SK-N-SH treated with all-trans-retinoic acid at 6 μM for 48 hours (cell line): ENCODE results near the gene DOK5.

Source experiments
- ATAC-seq: fragments of 200-7000 bp; cut with Tn5 transposase; 3 replicates; pipeline ENCODE4 v1.9.1; 2020; ENCODE audit warnings: mild to moderate bottlenecking, moderate library complexity
- ARNTL ChIP-seq: fragments of 450-650 bp; formaldehyde crosslinking; IDR thresholded peaks from 2 replicates; pipeline ENCODE4 v1.5.0; 2020; ENCODE audit warnings: low read depth, mild to moderate bottlenecking, moderate library complexity, borderline replicate concordance
- BACH2 ChIP-seq: fragments of 250-450 bp; sonication (Bioruptor Pico); IDR thresholded peaks from 2 replicates; pipeline ENCODE4 v1.9.0; 2021; ENCODE audit warnings: mild to moderate bottlenecking, borderline replicate concordance
- CSDC2 ChIP-seq: fragments of 250-450 bp; sonication (Bioruptor Pico); IDR thresholded peaks from 2 replicates; pipeline ENCODE4 v1.5.0; 2020; ENCODE audit warnings: mild to moderate bottlenecking, moderate library complexity
- ESRRG ChIP-seq: fragments of 250-450 bp; sonication (Bioruptor Pico); IDR thresholded peaks from 2 replicates; pipeline ENCODE4 v1.6.1; 2021; ENCODE audit warnings: mild to moderate bottlenecking
- GLIS3 ChIP-seq: fragments of 250-450 bp; sonication (Bioruptor Pico); IDR thresholded peaks from 2 replicates; pipeline ENCODE4 v1.5.0; 2020; ENCODE audit warnings: mild to moderate bottlenecking, moderate library complexity
- ISL1 ChIP-seq: fragments of 250-450 bp; sonication (Bioruptor Pico); IDR thresholded peaks from 2 replicates; pipeline ENCODE4 v2.1.2; 2022; ENCODE audit warnings: mild to moderate bottlenecking, moderate library complexity
- OSR1 ChIP-seq: fragments of 250-450 bp; sonication (Bioruptor Pico); IDR thresholded peaks from 2 replicates; pipeline ENCODE4 v1.8.0; 2022; ENCODE audit warnings: moderate library complexity, mild to moderate bottlenecking, inconsistent platforms
- RARB ChIP-seq: fragments of 250-450 bp; sonication (Bioruptor Pico); IDR thresholded peaks from 2 replicates; pipeline ENCODE4 v1.8.0; 2021; ENCODE audit warnings: mild to moderate bottlenecking, moderate library complexity
- SNAI2 ChIP-seq: fragments of 250-450 bp; sonication (Bioruptor Pico); IDR thresholded peaks from 2 replicates; pipeline ENCODE4 v1.5.0; 2020; ENCODE audit warnings: mild to moderate bottlenecking, moderate library complexity
- TCF4 ChIP-seq: fragments of 250-450 bp; sonication (Bioruptor Pico); IDR thresholded peaks from 2 replicates; pipeline ENCODE4 v1.8.0; 2021; ENCODE audit warnings: mild to moderate bottlenecking, moderate library complexity, borderline replicate concordance
- TOX ChIP-seq: fragments of 250-450 bp; sonication (Bioruptor Pico); IDR thresholded peaks from 2 replicates; pipeline ENCODE4 v1.8.0; 2021; ENCODE audit warnings: mild to moderate bottlenecking, moderate library complexity, borderline replicate concordance
- ZC3H10 ChIP-seq: fragments of 250-450 bp; sonication (Bioruptor Pico); IDR thresholded peaks from 2 replicates; pipeline ENCODE4 v1.5.1; 2021; ENCODE audit warnings: mild to moderate bottlenecking, moderate library complexity
- ZFP30 ChIP-seq: fragments of 450-650 bp; formaldehyde crosslinking; IDR thresholded peaks from 2 replicates; pipeline ENCODE4 v1.5.0; 2022; ENCODE audit warnings: mild to moderate bottlenecking, moderate library complexity
- ZNF565 ChIP-seq: fragments of 450-650 bp; formaldehyde crosslinking; conservative IDR thresholded peaks from 2 replicates; pipeline ENCODE4 v1.5.0; 2020; ENCODE audit warnings: low read depth, mild to moderate bottlenecking, moderate library complexity
- ZNF70 ChIP-seq: fragments of 450-650 bp; formaldehyde crosslinking; IDR thresholded peaks from 2 replicates; pipeline ENCODE4 v1.5.0; 2020; ENCODE audit warnings: mild to moderate bottlenecking, moderate library complexity
- ZNF8 ChIP-seq: fragments of 450-650 bp; formaldehyde crosslinking; IDR thresholded peaks from 2 replicates; pipeline ENCODE4 v1.5.0; 2020; ENCODE audit warnings: mild to moderate bottlenecking, moderate library complexity
- TF ChIP-seq, protein P1 (sequence below): fragments of 250-450 bp; sonication (Bioruptor Pico); IDR thresholded peaks from 2 replicates; pipeline ENCODE4 v1.5.1; 2020; ENCODE audit warnings: low read depth, mild to moderate bottlenecking, moderate library complexity
- TF ChIP-seq, protein P2 (sequence below): fragments of 250-450 bp; sonication (Bioruptor Pico); IDR thresholded peaks from 2 replicates; pipeline ENCODE4 v1.8.0; 2020; ENCODE audit warnings: mild to moderate bottlenecking, moderate library complexity, borderline replicate concordance
- TF ChIP-seq, protein P3 (sequence below): fragments of 250-450 bp; sonication (Bioruptor Pico); IDR thresholded peaks from 2 replicates; pipeline ENCODE4 v1.8.0; 2021; ENCODE audit warnings: low read depth, mild to moderate bottlenecking, moderate library complexity, borderline replicate concordance
- TF ChIP-seq, protein P4 (sequence below): fragments of 250-450 bp; sonication (Bioruptor Pico); IDR thresholded peaks from 2 replicates; pipeline ENCODE4 v1.5.0; 2020; ENCODE audit warnings: mild to moderate bottlenecking, moderate library complexity

Gene DOK5

DNA sequence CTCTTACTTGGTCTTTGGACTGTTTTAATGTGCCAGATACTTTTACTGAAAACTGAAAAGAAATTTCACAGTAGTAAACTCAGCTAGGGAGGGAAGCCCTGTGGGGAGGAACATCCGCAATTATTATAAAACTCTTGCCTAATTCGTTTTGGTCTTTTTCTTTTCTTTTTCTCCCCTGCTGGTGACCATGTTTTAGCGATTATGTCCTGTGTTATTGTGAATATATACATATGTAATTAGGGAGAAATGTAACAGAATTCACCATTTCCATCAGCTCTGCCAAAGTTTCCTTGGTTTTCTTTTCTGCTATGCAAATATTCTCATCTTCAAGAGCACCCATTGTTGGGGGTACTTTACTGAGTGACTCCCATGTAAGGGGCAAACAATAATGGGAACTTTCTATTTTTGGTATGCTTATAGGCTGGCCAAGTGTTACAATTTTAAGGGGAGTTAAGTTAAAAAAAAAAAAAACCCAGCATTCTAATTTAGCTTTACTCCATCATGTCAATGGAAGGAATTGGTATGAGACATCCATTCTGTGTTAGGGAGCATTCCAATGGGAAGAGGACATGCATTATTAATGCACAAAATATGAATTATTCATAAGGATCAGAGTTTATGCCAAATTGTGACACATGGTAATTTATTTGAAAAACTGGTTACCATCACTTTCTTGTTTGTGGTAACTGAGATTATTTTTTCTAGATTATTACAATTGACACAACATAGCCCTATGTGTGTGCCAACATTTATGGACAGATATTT is 2.0 kb downstream of the DOK5 start:
- no peak for ATAC-seq
- TF ChIP-seq ZNF565 (CRISPR knock-in tag) (no peak), ZFP30 (CRISPR knock-in tag) (no peak), ARNTL (no peak), ISL1 (CRISPR knock-in tag) (no peak), CSDC2 (no peak), OSR1 (CRISPR knock-in tag) (no peak), RARB (no peak), ESRRG (CRISPR knock-in tag) (no peak), SNAI2 (CRISPR knock-in tag) (no peak), ZNF70 (no peak), TOX (no peak), ZC3H10 (no peak), TCF4 (CRISPR knock-in tag) (no peak)
- TF ChIP-seq, protein P1, sequence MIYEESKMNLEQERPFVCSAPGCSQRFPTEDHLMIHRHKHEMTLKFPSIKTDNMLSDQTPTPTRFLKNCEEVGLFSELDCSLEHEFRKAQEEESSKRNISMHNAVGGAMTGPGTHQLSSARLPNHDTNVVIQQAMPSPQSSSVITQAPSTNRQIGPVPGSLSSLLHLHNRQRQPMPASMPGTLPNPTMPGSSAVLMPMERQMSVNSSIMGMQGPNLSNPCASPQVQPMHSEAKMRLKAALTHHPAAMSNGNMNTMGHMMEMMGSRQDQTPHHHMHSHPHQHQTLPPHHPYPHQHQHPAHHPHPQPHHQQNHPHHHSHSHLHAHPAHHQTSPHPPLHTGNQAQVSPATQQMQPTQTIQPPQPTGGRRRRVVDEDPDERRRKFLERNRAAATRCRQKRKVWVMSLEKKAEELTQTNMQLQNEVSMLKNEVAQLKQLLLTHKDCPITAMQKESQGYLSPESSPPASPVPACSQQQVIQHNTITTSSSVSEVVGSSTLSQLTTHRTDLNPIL (CRISPR knock-in tag) = no peak
- TF ChIP-seq, protein P2, sequence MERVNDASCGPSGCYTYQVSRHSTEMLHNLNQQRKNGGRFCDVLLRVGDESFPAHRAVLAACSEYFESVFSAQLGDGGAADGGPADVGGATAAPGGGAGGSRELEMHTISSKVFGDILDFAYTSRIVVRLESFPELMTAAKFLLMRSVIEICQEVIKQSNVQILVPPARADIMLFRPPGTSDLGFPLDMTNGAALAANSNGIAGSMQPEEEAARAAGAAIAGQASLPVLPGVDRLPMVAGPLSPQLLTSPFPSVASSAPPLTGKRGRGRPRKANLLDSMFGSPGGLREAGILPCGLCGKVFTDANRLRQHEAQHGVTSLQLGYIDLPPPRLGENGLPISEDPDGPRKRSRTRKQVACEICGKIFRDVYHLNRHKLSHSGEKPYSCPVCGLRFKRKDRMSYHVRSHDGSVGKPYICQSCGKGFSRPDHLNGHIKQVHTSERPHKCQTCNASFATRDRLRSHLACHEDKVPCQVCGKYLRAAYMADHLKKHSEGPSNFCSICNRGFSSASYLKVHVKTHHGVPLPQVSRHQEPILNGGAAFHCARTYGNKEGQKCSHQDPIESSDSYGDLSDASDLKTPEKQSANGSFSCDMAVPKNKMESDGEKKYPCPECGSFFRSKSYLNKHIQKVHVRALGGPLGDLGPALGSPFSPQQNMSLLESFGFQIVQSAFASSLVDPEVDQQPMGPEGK (CRISPR knock-in tag) = no peak
- TF ChIP-seq, protein P3, sequence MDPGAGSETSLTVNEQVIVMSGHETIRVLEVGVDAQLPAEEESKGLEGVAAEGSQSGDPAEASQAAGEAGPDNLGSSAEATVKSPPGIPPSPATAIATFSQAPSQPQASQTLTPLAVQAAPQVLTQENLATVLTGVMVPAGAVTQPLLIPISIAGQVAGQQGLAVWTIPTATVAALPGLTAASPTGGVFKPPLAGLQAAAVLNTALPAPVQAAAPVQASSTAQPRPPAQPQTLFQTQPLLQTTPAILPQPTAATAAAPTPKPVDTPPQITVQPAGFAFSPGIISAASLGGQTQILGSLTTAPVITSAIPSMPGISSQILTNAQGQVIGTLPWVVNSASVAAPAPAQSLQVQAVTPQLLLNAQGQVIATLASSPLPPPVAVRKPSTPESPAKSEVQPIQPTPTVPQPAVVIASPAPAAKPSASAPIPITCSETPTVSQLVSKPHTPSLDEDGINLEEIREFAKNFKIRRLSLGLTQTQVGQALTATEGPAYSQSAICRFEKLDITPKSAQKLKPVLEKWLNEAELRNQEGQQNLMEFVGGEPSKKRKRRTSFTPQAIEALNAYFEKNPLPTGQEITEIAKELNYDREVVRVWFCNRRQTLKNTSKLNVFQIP (CRISPR knock-in tag) = no peak
- TF ChIP-seq, protein P4, sequence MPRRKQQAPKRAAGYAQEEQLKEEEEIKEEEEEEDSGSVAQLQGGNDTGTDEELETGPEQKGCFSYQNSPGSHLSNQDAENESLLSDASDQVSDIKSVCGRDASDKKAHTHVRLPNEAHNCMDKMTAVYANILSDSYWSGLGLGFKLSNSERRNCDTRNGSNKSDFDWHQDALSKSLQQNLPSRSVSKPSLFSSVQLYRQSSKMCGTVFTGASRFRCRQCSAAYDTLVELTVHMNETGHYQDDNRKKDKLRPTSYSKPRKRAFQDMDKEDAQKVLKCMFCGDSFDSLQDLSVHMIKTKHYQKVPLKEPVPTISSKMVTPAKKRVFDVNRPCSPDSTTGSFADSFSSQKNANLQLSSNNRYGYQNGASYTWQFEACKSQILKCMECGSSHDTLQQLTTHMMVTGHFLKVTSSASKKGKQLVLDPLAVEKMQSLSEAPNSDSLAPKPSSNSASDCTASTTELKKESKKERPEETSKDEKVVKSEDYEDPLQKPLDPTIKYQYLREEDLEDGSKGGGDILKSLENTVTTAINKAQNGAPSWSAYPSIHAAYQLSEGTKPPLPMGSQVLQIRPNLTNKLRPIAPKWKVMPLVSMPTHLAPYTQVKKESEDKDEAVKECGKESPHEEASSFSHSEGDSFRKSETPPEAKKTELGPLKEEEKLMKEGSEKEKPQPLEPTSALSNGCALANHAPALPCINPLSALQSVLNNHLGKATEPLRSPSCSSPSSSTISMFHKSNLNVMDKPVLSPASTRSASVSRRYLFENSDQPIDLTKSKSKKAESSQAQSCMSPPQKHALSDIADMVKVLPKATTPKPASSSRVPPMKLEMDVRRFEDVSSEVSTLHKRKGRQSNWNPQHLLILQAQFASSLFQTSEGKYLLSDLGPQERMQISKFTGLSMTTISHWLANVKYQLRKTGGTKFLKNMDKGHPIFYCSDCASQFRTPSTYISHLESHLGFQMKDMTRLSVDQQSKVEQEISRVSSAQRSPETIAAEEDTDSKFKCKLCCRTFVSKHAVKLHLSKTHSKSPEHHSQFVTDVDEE = no peak

DNA sequence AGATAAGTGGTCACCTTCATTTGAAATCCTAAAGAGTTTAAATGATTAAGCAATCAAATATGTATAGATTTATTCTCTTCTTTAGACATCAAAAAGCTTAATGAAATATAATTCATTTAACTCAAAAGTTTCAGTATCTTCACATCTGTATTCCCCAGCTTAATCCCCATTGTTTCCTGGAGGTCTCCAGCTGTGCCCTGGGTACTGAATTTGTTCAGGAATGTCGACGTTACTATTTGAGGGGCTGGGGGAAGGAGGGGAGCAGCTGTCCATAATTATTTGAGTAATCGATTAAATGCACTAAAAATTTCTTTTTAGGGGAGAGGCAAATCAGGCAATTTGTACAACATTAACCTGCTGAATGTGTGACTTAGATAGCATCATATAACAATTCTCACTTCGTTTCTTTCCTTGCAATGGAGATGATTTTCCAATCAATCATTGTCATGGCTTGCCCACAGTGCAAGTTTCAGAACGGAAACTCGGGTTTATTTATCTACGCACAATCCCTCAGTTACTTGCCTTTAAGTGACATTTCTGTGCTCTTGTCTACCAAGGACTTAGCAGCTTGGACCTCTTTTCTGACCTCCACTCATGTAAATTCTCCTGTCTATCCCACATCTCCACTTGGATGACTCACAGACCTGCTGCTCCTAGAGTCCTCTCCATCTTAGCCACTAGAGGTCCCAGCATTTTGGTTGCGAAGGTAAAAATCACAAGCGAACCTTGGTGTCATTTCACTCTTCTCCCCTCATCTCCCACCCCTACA is 3.9 kb downstream of the DOK5 start:
- no peak for TF ChIP-seq SNAI2 (CRISPR knock-in tag)
- TF ChIP-seq, protein P1 (CRISPR knock-in tag) = no peak
- TF ChIP-seq RARB = no peak
- no peak for TF ChIP-seq GLIS3
- TF ChIP-seq, protein P4 = no peak
- TF ChIP-seq ISL1 (CRISPR knock-in tag) = no peak
- TF ChIP-seq CSDC2 = no peak
- TF ChIP-seq OSR1 (CRISPR knock-in tag) = no peak
- no peak for TF ChIP-seq ZNF8 (CRISPR knock-in tag)
- TF ChIP-seq ZNF70 = no peak
- no peak for TF ChIP-seq BACH2 (CRISPR knock-in tag)
- TF ChIP-seq TOX = no peak
- TF ChIP-seq ZC3H10 = no peak
- TF ChIP-seq ZNF565 (CRISPR knock-in tag) = no peak
- no peak for TF ChIP-seq TCF4 (CRISPR knock-in tag)
- TF ChIP-seq, protein P3 (CRISPR knock-in tag) = no peak
- peak; percentile 60 for ATAC-seq

DNA sequence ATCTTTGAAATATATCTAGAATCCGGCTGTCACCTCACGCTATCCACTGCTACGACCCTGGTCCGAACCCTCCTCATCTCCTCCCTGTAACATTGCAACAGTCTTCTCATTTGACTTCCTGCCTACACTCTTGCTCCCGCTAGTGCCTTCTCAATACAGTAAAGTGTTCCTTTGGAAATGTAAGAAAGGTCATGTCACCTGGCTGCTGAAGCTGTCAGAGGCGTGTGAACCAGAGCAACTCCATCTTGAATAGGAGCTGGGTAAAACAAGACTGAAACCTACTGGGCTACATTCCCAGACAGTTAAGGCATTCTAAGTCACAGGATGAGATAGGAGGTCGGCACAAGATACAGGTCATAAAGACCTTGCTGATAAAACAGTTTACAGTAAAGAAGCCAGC is 4.5 kb downstream of the DOK5 start:
- ATAC-seq = peak; percentile 16; the same call in 1 of the 3 replicates
